Measurements from ENCODE around the gene TMEM117.

Gene TMEM117

GRCh38 chr12:43835656-43836474 is at the start of gene TMEM117:
Gene TMEM117, plus strand, starts transcription at chr12:43836081.
- TF ChIP-seq, protein P1, sequence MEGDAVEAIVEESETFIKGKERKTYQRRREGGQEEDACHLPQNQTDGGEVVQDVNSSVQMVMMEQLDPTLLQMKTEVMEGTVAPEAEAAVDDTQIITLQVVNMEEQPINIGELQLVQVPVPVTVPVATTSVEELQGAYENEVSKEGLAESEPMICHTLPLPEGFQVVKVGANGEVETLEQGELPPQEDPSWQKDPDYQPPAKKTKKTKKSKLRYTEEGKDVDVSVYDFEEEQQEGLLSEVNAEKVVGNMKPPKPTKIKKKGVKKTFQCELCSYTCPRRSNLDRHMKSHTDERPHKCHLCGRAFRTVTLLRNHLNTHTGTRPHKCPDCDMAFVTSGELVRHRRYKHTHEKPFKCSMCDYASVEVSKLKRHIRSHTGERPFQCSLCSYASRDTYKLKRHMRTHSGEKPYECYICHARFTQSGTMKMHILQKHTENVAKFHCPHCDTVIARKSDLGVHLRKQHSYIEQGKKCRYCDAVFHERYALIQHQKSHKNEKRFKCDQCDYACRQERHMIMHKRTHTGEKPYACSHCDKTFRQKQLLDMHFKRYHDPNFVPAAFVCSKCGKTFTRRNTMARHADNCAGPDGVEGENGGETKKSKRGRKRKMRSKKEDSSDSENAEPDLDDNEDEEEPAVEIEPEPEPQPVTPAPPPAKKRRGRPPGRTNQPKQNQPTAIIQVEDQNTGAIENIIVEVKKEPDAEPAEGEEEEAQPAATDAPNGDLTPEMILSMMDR (IDR thresholded peaks at IDR 0.05; ENCODE audit: low read depth, low read length), result no peak
- peak within 1 kb of the TSS; percentile 72 for H3K4me3 ChIP-seq (ENCODE audit: low read depth, low read length)

DNA sequence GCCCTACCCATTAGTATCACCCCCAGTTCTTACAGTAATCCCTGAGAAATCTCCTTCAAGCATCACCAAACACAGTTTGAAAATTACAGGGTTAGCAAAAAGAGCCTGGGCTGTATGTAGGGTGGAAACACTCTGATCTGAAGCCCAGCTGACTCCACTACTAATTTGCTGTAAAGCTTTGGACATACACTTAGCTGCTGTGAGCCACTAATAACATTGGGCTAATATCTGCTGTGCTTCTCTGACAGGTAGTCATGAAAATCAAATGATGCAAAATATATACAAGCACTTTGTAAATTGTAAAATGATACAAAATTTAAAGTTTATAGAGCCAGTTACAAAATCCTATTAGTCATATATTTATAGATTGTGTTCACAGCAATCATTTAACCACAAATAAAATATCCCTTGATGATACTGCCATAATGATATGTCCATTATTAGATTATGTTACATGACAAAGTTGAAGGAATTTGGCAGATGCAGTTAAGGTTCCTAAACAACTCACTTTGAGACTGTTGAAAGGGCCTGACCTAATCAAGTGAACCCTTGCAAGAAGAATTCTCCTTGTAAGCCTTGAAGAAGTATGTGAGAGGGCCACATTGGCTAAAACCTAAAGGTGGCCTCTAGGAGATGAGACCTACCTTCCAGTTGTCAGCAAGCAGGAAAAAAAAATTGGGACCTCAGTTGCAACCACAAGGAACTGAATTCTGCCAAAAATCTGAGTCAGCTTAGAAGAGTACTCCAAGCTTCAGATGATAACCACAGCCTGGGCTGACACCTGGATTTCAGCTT is 48.8 kb upstream of the TMEM117 start:
- TF ChIP-seq, protein P1 (IDR thresholded peaks at IDR 0.05; ENCODE audit: low read depth, low read length), result no peak
- H3K4me3 ChIP-seq (ENCODE audit: low read depth, low read length), result no peak overlapping the region

- TF ChIP-seq, protein P1 (IDR thresholded peaks at IDR 0.05; ENCODE audit: low read depth, low read length), result no peak
- no peak overlapping the region for H3K4me3 ChIP-seq (ENCODE audit: low read depth, low read length)
These were observed 45.9 kb upstream of the TMEM117 start for GRCh38 chr12:43789941-43790340.

DNA sequence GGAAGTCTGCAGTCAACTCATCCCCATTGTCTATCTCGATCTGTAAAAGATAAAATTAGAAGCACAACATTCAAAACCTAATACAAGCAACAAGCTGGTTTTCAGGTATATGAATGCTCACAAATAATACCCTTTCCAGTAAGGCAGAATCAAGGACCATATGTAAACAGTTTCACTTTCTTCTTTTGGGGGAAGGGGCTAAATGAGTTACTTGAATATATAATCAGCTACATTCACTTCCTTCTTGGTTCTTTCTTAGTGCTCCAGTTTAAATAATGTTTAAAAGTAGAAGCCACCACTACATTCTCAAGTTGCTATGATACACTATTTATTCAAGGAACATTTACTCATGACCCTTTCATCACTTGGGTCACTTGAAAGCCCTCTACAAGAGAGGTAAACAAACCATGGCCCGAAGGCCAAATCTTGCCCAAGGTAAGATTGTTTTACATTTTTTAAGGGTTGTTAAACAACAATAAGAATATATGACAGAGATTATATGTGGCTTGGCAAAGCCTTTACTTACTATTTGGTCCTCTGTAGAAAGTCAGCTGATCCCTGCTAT is 40.1 kb upstream of the TMEM117 start:
- H3K4me3 ChIP-seq (ENCODE audit: low read depth, low read length), result no peak overlapping the region
- TF ChIP-seq, protein P1 (IDR thresholded peaks at IDR 0.05; ENCODE audit: low read depth, low read length), result no peak

DNA sequence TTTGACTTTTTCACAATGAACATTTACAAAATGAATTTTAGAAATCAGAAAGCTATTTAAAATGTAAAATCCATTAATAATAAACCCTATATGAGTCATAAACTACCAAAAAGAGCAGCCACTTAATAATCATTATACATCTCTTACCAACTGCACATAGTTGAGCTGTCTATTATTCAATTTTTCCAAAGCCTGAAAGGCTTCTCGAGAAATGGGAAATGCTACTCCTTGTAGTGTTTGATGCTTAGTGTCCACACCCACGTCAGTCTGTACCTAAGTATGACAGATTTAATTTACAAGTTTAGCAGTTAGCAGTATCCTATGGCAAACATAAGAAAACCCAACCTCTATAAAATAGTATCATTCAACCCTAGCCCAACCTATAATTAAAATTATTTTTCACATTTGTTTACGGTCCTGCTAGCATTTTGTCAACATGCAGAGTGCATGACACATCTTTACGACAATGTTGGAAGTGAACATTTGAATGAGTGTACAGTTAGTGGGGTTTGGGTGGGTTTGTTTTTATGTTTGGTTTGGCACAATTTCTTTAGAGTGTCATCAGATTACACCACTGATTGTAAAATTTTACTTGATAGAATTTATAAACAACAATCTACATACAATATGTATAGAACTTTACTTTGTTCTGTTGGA is 38.2 kb upstream of the TMEM117 start:
- TF ChIP-seq, protein P1 (IDR thresholded peaks at IDR 0.05; ENCODE audit: low read depth, low read length), result no peak
- no peak overlapping the region for H3K4me3 ChIP-seq (ENCODE audit: low read depth, low read length)

DNA sequence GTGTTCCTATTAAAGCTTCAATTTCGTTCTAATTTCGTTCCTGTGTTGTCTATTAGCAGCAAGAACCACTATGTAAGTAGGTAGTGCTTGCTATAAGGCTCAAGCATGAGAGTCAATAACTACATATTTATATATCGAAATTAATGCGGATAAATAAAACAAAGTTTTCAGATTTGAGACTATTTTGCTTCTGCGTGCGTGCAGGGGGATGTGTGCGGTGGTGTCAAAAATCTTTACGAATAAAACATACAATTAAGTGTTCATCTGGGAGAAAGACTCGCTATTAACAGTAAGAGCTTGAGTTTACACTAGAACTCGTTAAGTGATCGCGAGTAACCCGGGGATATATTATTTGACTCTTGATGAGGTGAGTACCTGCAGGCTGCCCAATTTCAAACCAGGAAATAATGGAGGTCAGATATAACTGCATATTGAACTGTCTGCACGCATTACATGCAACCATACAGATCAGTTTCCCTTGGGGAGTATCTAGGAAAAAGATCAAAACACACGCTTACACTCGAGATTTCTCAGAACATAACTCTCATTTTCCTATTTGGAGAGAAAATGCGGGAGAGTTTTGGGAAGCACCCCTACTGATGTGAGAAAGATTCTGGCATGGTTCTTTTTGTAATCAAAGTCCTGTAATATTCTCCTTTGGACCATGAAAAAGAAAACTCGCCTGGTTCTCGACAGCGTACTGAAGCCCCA is 30.6 kb upstream of the TMEM117 start:
- TF ChIP-seq, protein P1 (IDR thresholded peaks at IDR 0.05; ENCODE audit: low read depth, low read length), result no peak
- H3K4me3 ChIP-seq (ENCODE audit: low read depth, low read length), result peak overlapping the region; percentile 92

All from WI38 (cell line).